ENCODE measurements around the gene SYP.

DNA sequence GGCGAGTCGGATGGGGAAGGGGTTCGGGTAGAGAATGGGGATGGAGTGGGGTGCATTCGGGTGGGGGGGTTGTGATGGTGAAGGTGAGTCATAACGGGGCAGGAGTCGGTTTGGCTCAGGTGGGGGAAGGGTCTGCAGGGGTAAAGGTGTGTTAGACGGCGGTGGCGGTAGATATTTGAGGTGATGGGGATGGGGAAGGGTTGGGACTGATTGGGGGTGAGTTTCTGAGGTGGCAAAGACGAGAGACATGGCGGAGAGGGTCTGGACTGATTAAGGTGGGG lies 738 bp downstream of the SYP start:
- TF ChIP-seq, protein P1, sequence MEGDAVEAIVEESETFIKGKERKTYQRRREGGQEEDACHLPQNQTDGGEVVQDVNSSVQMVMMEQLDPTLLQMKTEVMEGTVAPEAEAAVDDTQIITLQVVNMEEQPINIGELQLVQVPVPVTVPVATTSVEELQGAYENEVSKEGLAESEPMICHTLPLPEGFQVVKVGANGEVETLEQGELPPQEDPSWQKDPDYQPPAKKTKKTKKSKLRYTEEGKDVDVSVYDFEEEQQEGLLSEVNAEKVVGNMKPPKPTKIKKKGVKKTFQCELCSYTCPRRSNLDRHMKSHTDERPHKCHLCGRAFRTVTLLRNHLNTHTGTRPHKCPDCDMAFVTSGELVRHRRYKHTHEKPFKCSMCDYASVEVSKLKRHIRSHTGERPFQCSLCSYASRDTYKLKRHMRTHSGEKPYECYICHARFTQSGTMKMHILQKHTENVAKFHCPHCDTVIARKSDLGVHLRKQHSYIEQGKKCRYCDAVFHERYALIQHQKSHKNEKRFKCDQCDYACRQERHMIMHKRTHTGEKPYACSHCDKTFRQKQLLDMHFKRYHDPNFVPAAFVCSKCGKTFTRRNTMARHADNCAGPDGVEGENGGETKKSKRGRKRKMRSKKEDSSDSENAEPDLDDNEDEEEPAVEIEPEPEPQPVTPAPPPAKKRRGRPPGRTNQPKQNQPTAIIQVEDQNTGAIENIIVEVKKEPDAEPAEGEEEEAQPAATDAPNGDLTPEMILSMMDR (IDR thresholded peaks at IDR 0.05; ENCODE audit: low read depth, low read length) = no peak
- no peak for TF ChIP-seq EZH2phosphoT487 (IDR thresholded peaks at IDR 0.05; ENCODE audit: low read depth)
